ENCODE measurements around the gene RYR2. TPM values are rescaled to one million over a fixed set of nuclear protein-coding genes. Genes with fewer than 3 reads are reported as not detected.

Gene RYR2
- total and polyA plus RNA-seq, 9 of the 15 experiments (the other 6 are each of a cell fraction or from before 2014, with no cell fraction given), result 0.03 to 0.42 (median 0.14) TPM

- no peak for TF ChIP-seq CTCF (IDR thresholded peaks at IDR 0.05 in 2 of 3, conservative IDR thresholded peaks at IDR 0.05 in 1 of 3; ENCODE audit: insufficient read depth in 2 of 3, low read depth in 1 of 3, low read length in 3 of 3)
- no peak for TF ChIP-seq SP1 (CRISPR knock-in tag; IDR thresholded peaks at IDR 0.05)
- TF ChIP-seq BCL6 (CRISPR knock-in tag; IDR thresholded peaks at IDR 0.05), result no peak
- no peak for TF ChIP-seq PRDM10 (IDR thresholded peaks at IDR 0.05; ENCODE audit: partially characterized antibody)
- no peak for TF ChIP-seq ZNF444 (CRISPR knock-in tag; IDR thresholded peaks at IDR 0.05)
- TF ChIP-seq ZFPM2 (CRISPR knock-in tag; IDR thresholded peaks at IDR 0.05), result no peak
- TF ChIP-seq FOXP1 (CRISPR knock-in tag; IDR thresholded peaks at IDR 0.05), result no peak
- TF ChIP-seq SNAPC5 (CRISPR knock-in tag; IDR thresholded peaks at IDR 0.05), result no peak
- TF ChIP-seq, protein P1, sequence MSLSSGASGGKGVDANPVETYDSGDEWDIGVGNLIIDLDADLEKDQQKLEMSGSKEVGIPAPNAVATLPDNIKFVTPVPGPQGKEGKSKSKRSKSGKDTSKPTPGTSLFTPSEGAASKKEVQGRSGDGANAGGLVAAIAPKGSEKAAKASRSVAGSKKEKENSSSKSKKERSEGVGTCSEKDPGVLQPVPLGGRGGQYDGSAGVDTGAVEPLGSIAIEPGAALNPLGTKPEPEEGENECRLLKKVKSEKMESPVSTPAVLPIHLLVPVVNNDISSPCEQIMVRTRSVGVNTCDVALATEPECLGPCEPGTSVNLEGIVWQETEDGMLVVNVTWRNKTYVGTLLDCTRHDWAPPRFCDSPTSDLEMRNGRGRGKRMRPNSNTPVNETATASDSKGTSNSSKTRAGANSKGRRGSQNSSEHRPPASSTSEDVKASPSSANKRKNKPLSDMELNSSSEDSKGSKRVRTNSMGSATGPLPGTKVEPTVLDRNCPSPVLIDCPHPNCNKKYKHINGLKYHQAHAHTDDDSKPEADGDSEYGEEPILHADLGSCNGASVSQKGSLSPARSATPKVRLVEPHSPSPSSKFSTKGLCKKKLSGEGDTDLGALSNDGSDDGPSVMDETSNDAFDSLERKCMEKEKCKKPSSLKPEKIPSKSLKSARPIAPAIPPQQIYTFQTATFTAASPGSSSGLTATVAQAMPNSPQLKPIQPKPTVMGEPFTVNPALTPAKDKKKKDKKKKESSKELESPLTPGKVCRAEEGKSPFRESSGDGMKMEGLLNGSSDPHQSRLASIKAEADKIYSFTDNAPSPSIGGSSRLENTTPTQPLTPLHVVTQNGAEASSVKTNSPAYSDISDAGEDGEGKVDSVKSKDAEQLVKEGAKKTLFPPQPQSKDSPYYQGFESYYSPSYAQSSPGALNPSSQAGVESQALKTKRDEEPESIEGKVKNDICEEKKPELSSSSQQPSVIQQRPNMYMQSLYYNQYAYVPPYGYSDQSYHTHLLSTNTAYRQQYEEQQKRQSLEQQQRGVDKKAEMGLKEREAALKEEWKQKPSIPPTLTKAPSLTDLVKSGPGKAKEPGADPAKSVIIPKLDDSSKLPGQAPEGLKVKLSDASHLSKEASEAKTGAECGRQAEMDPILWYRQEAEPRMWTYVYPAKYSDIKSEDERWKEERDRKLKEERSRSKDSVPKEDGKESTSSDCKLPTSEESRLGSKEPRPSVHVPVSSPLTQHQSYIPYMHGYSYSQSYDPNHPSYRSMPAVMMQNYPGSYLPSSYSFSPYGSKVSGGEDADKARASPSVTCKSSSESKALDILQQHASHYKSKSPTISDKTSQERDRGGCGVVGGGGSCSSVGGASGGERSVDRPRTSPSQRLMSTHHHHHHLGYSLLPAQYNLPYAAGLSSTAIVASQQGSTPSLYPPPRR (CRISPR knock-in tag; IDR thresholded peaks at IDR 0.05; ENCODE audit: borderline replicate concordance), result no peak
- TF ChIP-seq ZNF282 (CRISPR knock-in tag; IDR thresholded peaks at IDR 0.05), result no peak
- no peak for TF ChIP-seq MYNN (IDR thresholded peaks at IDR 0.05)
- TF ChIP-seq MYNN (CRISPR knock-in tag; IDR thresholded peaks at IDR 0.05), result no peak
- TF ChIP-seq ZNF584 (CRISPR knock-in tag; IDR thresholded peaks at IDR 0.05; ENCODE audit: low read depth), result no peak
- no peak for TF ChIP-seq CREBBP (IDR thresholded peaks at IDR 0.05; ENCODE audit: low read depth, low read length)
- TF ChIP-seq STAT5A (IDR thresholded peaks at IDR 0.05; ENCODE audit: borderline replicate concordance, low read length), result no peak
Measured at GRCh38 chr1:237387144-237387505, 345.1 kb downstream of the RYR2 start (continued).
